Hepatocyte (in vitro differentiated cells): ENCODE results near the gene ZNF878. TPM values are rescaled to one million over a fixed set of nuclear protein-coding genes. Genes with fewer than 3 reads are reported as not detected.

Experiments
- DNase-seq: peaks from one replicate; pipeline ENCODE4 v3.0.0-alpha.2; 2016; ENCODE audit warnings: low spot score
- H2AFZ ChIP-seq: fragments of 200-600 bp; sonication (generic); 2 replicates; pipeline ENCODE4 v1.6.0; 2016; ENCODE audit warnings: antibody characterized with exemption, mild to moderate bottlenecking
- H3K27ac ChIP-seq: fragments of 200-600 bp; sonication (generic); 2 replicates; pipeline ENCODE4 v1.5.1; 2016; ENCODE audit warnings: mild to moderate bottlenecking
- H3K27me3 ChIP-seq: fragments of 200-600 bp; sonication (generic); 2 replicates; pipeline ENCODE4 v1.6.1; 2016
- H3K36me3 ChIP-seq: fragments of 200-600 bp; sonication (generic); replicated peaks from 2 replicates; pipeline ENCODE4 v1.5.1; 2016; ENCODE audit warnings: low read depth; ENCODE audit not compliant: insufficient read depth
- H3K4me1 ChIP-seq: fragments of 200-600 bp; sonication (generic); 2 replicates; pipeline ENCODE4 v1.5.1; 2016; ENCODE audit warnings: mild to moderate bottlenecking, moderate library complexity; ENCODE audit not compliant: insufficient read depth
- H3K4me2 ChIP-seq: fragments of 200-600 bp; sonication (generic); 2 replicates; pipeline ENCODE4 v1.6.0; 2016
- H3K4me3 ChIP-seq: fragments of 200-600 bp; sonication (generic); 2 replicates; pipeline ENCODE4 v1.5.1; 2016; ENCODE audit warnings: mild to moderate bottlenecking
- H3K79me2 ChIP-seq: fragments of 200-600 bp; sonication (generic); 2 replicates; pipeline ENCODE4 v1.6.0; 2017; ENCODE audit warnings: mild to moderate bottlenecking
- H3K9me2 ChIP-seq: fragments of 200-600 bp; sonication (generic); replicated peaks from 2 replicates; pipeline ENCODE4 v1.6.0; 2017; ENCODE audit warnings: mild to moderate bottlenecking; ENCODE audit not compliant: insufficient read depth
- H3K9me3 ChIP-seq: fragments of 200-600 bp; sonication (generic); 2 replicates; pipeline ENCODE4 v1.5.1; 2016; ENCODE audit warnings: low read depth, mild to moderate bottlenecking
- H4K20me1 ChIP-seq: fragments of 200-600 bp; sonication (generic); 2 replicates; pipeline ENCODE4 v1.6.0; 2016; ENCODE audit warnings: mild to moderate bottlenecking; ENCODE audit not compliant: insufficient read depth, poor library complexity, severe bottlenecking
- EZH2 ChIP-seq: fragments of 200-600 bp; sonication (generic); IDR thresholded peaks from 2 replicates; pipeline ENCODE4 v1.6.1; 2016; ENCODE audit warnings: antibody characterized with exemption, mild to moderate bottlenecking, borderline replicate concordance
- EZH2phosphoT487 ChIP-seq: fragments of 200-600 bp; sonication (generic); IDR thresholded peaks from one replicate; pipeline ENCODE4 v1.6.1; 2018; ENCODE audit warnings: antibody characterized with exemption, mild to moderate bottlenecking, low read depth, moderate library complexity; ENCODE audit not compliant: unreplicated experiment, severe bottlenecking
- WGBS: methylation state at CpG from one replicate; pipeline ENCODE4 v1.1.6; 2016; ENCODE audit warnings: low lambda C conversion rate; ENCODE audit errors: missing lambda C conversion rate; 5-methylcytosine and 5-hydroxymethylcytosine counted together
- polyA plus RNA-seq: library from polyadenylated mRNA; unstranded; fragments of >200 nt; fragmentation: Nextera tagmentation; extraction: Ambion mirVana; gene quantifications from 2 replicates; pipeline ENCODE4 v1.2.1, GENCODE V29; 2016
- total RNA-seq: library from RNA; depleted of rRNA; stranded (reverse); fragments of >200 nt; gene quantifications from 2 replicates; pipeline ENCODE4 v1.2.3, GENCODE V29; 2014
- TF ChIP-seq, protein P1 (sequence below): fragments of 200-600 bp; sonication (generic); IDR thresholded peaks from 2 replicates; pipeline ENCODE4 v1.5.1; 2016; ENCODE audit warnings: antibody characterized with exemption, mild to moderate bottlenecking; ENCODE audit not compliant: poor library complexity

ZNF878 gene
- total and polyA plus RNA-seq, 2 experiments from 2014 or later, result 0.77 TPM; not detected in 1

DNA sequence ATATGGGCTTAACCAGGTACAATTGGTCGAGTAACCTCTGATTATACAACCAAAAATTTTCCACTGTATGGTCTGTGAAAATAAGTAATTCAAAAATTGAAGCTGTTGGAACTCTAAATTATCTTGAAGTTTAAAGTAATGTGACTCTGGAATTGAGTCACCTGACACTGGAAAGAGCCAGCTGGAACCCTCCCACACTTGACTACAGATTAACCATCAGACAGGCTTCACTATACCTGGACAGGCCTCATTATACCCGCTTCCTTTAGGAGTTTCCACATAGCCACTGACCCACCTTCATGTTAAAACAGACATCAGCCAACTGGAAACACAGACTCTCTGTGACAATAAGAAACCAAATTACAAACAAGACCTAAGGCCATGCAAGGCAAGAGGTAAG is 18.6 kb downstream of the ZNF878 start:
- no peaks in the 10 kb centered on the region for H3K36me3 ChIP-seq
- peak overlapping the region; percentile 59 for H2AFZ ChIP-seq
- H3K27ac ChIP-seq, result peak overlapping the region; percentile 98
- peaks cover 37% of the 10 kb centered on the region for H3K79me2 ChIP-seq
- H3K4me1 ChIP-seq, result no peaks in the 10 kb centered on the region
- TF ChIP-seq EZH2 (no peak), EZH2phosphoT487 (no peak)
- TF ChIP-seq, protein P1, sequence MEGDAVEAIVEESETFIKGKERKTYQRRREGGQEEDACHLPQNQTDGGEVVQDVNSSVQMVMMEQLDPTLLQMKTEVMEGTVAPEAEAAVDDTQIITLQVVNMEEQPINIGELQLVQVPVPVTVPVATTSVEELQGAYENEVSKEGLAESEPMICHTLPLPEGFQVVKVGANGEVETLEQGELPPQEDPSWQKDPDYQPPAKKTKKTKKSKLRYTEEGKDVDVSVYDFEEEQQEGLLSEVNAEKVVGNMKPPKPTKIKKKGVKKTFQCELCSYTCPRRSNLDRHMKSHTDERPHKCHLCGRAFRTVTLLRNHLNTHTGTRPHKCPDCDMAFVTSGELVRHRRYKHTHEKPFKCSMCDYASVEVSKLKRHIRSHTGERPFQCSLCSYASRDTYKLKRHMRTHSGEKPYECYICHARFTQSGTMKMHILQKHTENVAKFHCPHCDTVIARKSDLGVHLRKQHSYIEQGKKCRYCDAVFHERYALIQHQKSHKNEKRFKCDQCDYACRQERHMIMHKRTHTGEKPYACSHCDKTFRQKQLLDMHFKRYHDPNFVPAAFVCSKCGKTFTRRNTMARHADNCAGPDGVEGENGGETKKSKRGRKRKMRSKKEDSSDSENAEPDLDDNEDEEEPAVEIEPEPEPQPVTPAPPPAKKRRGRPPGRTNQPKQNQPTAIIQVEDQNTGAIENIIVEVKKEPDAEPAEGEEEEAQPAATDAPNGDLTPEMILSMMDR, result no peak
- peak overlapping the region; percentile 96 for H3K4me3 ChIP-seq
- H3K9me3 ChIP-seq, result peaks cover 7% of the 10 kb centered on the region
- WGBS, result 83% methylated on average over 2 of the region's 2 CpGs
- H3K4me2 ChIP-seq, result peak overlapping the region; percentile 92
- DNase-seq, result no peak
- H3K27me3 ChIP-seq, result no peaks in the 10 kb centered on the region
- no peaks in the 10 kb centered on the region for H3K9me2 ChIP-seq
- H4K20me1 ChIP-seq, result no peaks in the 10 kb centered on the region

DNA sequence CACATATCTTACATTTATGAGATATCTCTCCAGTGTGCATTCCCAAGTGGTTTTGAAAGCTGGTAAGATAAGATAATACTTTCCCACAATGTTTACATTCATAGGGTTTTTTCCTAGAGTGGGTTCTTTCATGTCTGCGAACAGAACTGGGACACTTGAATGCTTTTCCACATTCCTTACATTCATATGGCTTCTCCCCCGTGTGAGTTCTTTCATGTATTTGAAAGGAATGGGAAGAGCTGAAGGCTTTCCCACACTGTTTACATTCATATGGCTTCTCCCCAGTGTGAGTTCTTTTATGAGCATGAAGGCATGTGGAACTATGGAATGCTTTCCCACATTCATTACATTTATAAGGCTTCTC is 37.0 kb downstream of the ZNF878 start:
- H4K20me1 ChIP-seq, result no peaks in the 10 kb centered on the region
- no peak overlapping the region for H2AFZ ChIP-seq
- no peak overlapping the region for H3K4me2 ChIP-seq
- H3K36me3 ChIP-seq, result peaks cover 35% of the 10 kb centered on the region
- no peak overlapping the region for H3K4me3 ChIP-seq
- DNase-seq, result no peak
- H3K9me2 ChIP-seq, result no peaks in the 10 kb centered on the region
- H3K4me1 ChIP-seq, result no peaks in the 10 kb centered on the region
- 83% methylated on average over 2 of the region's 2 CpGs for WGBS
- no peaks in the 10 kb centered on the region for H3K79me2 ChIP-seq
- H3K27me3 ChIP-seq, result no peaks in the 10 kb centered on the region
- H3K9me3 ChIP-seq, result peaks cover 69% of the 10 kb centered on the region
- no peak overlapping the region for H3K27ac ChIP-seq
- TF ChIP-seq EZH2phosphoT487, result no peak
- TF ChIP-seq, protein P1, result no peak
- no peak for TF ChIP-seq EZH2

DNA sequence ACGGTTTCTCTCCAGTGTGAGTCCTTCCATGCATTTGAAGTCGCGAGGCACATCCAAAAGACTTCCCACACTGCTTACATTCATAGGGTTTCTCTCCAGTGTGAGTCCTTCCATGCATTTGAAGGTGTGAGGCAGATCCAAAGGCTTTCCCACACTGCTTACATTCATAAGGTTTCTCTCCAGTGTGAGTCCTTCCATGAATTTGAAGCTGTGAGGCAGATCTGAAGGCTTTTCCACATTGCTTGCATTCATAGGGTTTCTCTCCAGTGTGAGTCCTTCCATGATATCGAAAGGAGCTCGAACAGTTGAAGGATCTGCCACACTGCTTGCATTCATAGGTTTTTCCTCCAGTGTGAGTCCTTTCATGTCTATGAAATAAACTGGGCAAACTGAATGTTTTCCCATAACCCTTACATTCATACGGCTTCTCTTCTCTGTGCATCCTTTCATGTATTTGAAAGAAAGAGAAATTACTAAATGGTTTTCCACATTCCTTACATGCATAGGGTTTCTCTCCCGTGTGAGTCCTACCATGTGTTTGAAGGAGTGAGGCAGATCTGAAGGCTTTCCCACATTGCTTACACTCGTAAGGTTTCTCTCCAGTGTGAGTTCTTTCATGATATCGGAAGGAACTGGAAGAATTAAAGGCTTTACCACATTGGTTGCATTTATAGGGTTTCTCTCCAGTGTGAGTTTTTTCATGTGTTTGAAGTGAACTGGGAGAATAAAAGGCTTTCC is 37.6 kb downstream of the ZNF878 start:
- 97% methylated on average over 9 of the region's 9 CpGs for WGBS

More for the DNA sequence above, 37.6 kb downstream of the ZNF878 start:
- Histone ChIP-seq H3K4me2 (no peak overlapping the region), H3K79me2 (no peaks in the 10 kb centered on the region), H3K4me1 (no peaks in the 10 kb centered on the region), H3K9me2 (no peaks in the 10 kb centered on the region), H4K20me1 (no peaks in the 10 kb centered on the region), H2AFZ (no peak overlapping the region), H3K36me3 (peaks cover 35% of the 10 kb centered on the region), H3K27ac (no peak overlapping the region), H3K4me3 (no peak overlapping the region), H3K9me3 (peaks cover 69% of the 10 kb centered on the region), H3K27me3 (no peaks in the 10 kb centered on the region)
- DNase-seq, result no peak
- no peak for TF ChIP-seq EZH2phosphoT487
- TF ChIP-seq, protein P1, result no peak
